K562 (cell line): Measurements from ENCODE around the gene NUP214. TPM values are rescaled to one million over a fixed set of nuclear protein-coding genes. Genes with fewer than 3 reads are reported as not detected.

Source experiments
- ATAC-seq: fragments of 200-7000 bp; cut with Tn5 transposase; 3 replicates; pipeline ENCODE4 v1.9.1; 2020; ENCODE audit warnings: moderate library complexity
- BruUV-seq: library from RNA; stranded (reverse); fragments of 400-500 nt; replicated peaks from 2 replicates; lab custom pipeline; 2021; lab: Mats Ljungman, UMichigan
- CTCF ChIA-PET: fragments of 300-600 bp; formaldehyde crosslinking; extraction: SDS; loops from one replicate; lab custom pipeline; 2021; ENCODE audit warnings: low intra/inter-chr PET ratio; lab: Yijun Ruan, JAX
- POLR2A ChIA-PET: fragments of 300-600, 350-650 bp; sonication (Branson Sonifier 250); formaldehyde crosslinking; extraction: SDS; loops from one replicate; lab custom pipeline; 2021; ENCODE audit warnings: antibody characterized with exemption, inconsistent platforms; lab: Yijun Ruan, JAX
- DNase-seq, 4 experiments: peaks; one replicate each; pipeline versions ENCODE4 v3.0.0 to v3.0.0-alpha.2; 2011 to 2018; ENCODE audit warnings: low spot score in 3 of 4, mixed read lengths in 3 of 4; ENCODE audit errors: extremely low read depth in 1 of 4
- FAIRE-seq: peaks from 2 replicates; lab custom pipeline; 2011; peaks lifted over from hg19 to GRCh38; lab: Jason Lieb, UNC
- H2AFZ ChIP-seq: 2 replicates; pipeline ENCODE4 v1.6.0; 2011; ENCODE audit warnings: low read depth, low read length, control low read depth, inconsistent platforms
- H3K27ac ChIP-seq: fragments of 200-600 bp; 3 replicates; pipeline ENCODE4 v1.8.0; 2011; ENCODE audit warnings: low read depth, mild to moderate bottlenecking, control low read depth, inconsistent platforms, low read length, moderate library complexity, mixed read lengths; ENCODE audit errors: extremely low read depth
- H3K27me3 ChIP-seq, 2 experiments: fragments of 300-600 bp in 1 of 2; 2 replicates in 1 of 2; 3 replicates in 1 of 2; pipeline versions ENCODE4 v1.6.0 to v1.8.0; 2011; ENCODE audit warnings: inconsistent platforms in 2 of 2, low read length in 2 of 2, mild to moderate bottlenecking in 1 of 2, mixed read lengths in 1 of 2, moderate library complexity in 1 of 2; ENCODE audit not compliant: control insufficient read depth in 2 of 2, insufficient read depth in 2 of 2
- H3K36me3 ChIP-seq: fragments of 300-600 bp; 3 replicates; pipeline ENCODE4 v1.8.0; 2011; ENCODE audit warnings: mild to moderate bottlenecking, low read length, inconsistent platforms; ENCODE audit not compliant: control insufficient read depth, insufficient read depth
- H3K4me1 ChIP-seq, 2 experiments: fragments of 200-600 bp in 1 of 2; replicated peaks in 1 of 2; 2 replicates in 1 of 2; 3 replicates in 1 of 2; pipeline versions ENCODE4 v1.5.1 to v1.8.0; 2011; ENCODE audit warnings: inconsistent platforms in 2 of 2, low read length in 2 of 2, mild to moderate bottlenecking in 1 of 2, mixed read lengths in 1 of 2, moderate library complexity in 1 of 2; ENCODE audit not compliant: control insufficient read depth in 2 of 2, insufficient read depth in 2 of 2
- H3K4me2 ChIP-seq: 2 replicates; pipeline ENCODE4 v1.6.1; 2011; ENCODE audit warnings: low read length, control low read depth, inconsistent platforms, mixed read lengths; ENCODE audit not compliant: insufficient read depth
- H3K4me3 ChIP-seq: fragments of 200-600 bp; sonication (generic), shearing (Covaris generic); 2 replicates; pipeline ENCODE4 v1.5.1; 2016; ENCODE audit warnings: control low read depth, inconsistent platforms
- H3K79me2 ChIP-seq: fragments of 200-600 bp; 3 replicates; pipeline ENCODE4 v1.8.0; 2011; ENCODE audit warnings: low read length, inconsistent platforms; ENCODE audit not compliant: control insufficient read depth, insufficient read depth
- H3K9ac ChIP-seq, 2 experiments: 2 replicates each; pipeline versions ENCODE4 v1.6.0 to v1.6.1; 2011; ENCODE audit warnings: low read depth in 2 of 2, low read length in 2 of 2, control low read depth in 1 of 2, inconsistent platforms in 1 of 2, mild to moderate bottlenecking in 1 of 2, mixed read lengths in 1 of 2; ENCODE audit not compliant: insufficient read depth in 1 of 2
- H3K9me1 ChIP-seq: one replicate; pipeline ENCODE4 v1.6.0; 2011; ENCODE audit warnings: inconsistent platforms, mild to moderate bottlenecking, low read length, moderate library complexity; ENCODE audit not compliant: control insufficient read depth, insufficient read depth
- H3K9me3 ChIP-seq: replicated peaks from 2 replicates; pipeline ENCODE4 v1.5.1; 2011; ENCODE audit warnings: low read depth, low read length, inconsistent platforms; ENCODE audit not compliant: control insufficient read depth, insufficient read depth
- H4K20me1 ChIP-seq: replicated peaks from 2 replicates; pipeline ENCODE4 v1.6.1; 2011; ENCODE audit warnings: low read length, inconsistent platforms, mixed read lengths; ENCODE audit not compliant: control insufficient read depth, insufficient read depth
- WGBS: fragments of 100-300 bp; shearing (Covaris generic); methylation state at CpG from one replicate; pipeline ENCODE4 v1.1.6; 2016; ENCODE audit warnings: low coverage, mixed read lengths; ENCODE audit not compliant: insufficient coverage; ENCODE audit errors: missing lambda C conversion rate; 5-methylcytosine and 5-hydroxymethylcytosine counted together
- in situ Hi-C: fragments of 300-500 bp; cut with MboI; formaldehyde crosslinking; loops from 4 replicates; pipeline ENCODE4 v1.15.0; 2018; ENCODE audit warnings: inconsistent platforms, mixed read lengths
- intact Hi-C: fragments of 100-400 bp; cut with micrococcal nuclease; formaldehyde crosslinking; loops from 2 replicates; pipeline ENCODE4 v1.14.2; 2022
- polyA plus RNA-seq, 8 experiments: library from polyadenylated mRNA; depleted of rRNA in 4 of 8; stranded (reverse) in 5 of 8; unstranded in 3 of 8; fragments of >200 nt; fragmentation: Nextera tagmentation in 2 of 8; fragmentation: Illumina TruSeq in 1 of 8; extraction: Ambion mirVana in 2 of 8; extraction: Trizol in 1 of 8; gene quantifications; 2 replicates each; pipeline versions ENCODE4 v1.2.1 to v1.2.3, GENCODE V29; 2011 to 2014; ENCODE audit warnings: inconsistent platforms in 1 of 8, missing spikeins in 1 of 8
- total RNA-seq, 7 experiments: library from RNA; depleted of rRNA in 6 of 7; stranded (reverse); fragments of >200 nt in 6 of 7; fragmentation: Illumina TruSeq in 2 of 7; extraction: Trizol in 2 of 7; gene quantifications; 2 replicates each; pipeline versions ENCODE4 v1.2.1 to v1.2.3, GENCODE V29; 2011 to 2021; ENCODE audit warnings: low replicate concordance in 1 of 7
- TF ChIP-seq, protein P1 (sequence below): sonication (generic); formaldehyde crosslinking; IDR thresholded peaks from 2 replicates; pipeline ENCODE4 v1.8.1; 2023; ENCODE audit warnings: mild to moderate bottlenecking, missing genetic modification reagents
- TF ChIP-seq, protein P2 (sequence below), 2 experiments: fragments of 450-650 bp in 1 of 2; sonication (generic) in 1 of 2; formaldehyde crosslinking in 1 of 2; IDR thresholded peaks; 2 replicates each; pipeline versions ENCODE4 v1.7.1 to v1.9.0; 2016 to 2022; ENCODE audit warnings: inconsistent platforms in 1 of 2, mild to moderate bottlenecking in 1 of 2, missing genetic modification reagents in 1 of 2

The NUP214 gene
- total and polyA plus RNA-seq, 9 of the 15 experiments (the other 6 are each of a cell fraction or from before 2014, with no cell fraction given), result 56.9 to 332 (median 97.1) TPM

DNA sequence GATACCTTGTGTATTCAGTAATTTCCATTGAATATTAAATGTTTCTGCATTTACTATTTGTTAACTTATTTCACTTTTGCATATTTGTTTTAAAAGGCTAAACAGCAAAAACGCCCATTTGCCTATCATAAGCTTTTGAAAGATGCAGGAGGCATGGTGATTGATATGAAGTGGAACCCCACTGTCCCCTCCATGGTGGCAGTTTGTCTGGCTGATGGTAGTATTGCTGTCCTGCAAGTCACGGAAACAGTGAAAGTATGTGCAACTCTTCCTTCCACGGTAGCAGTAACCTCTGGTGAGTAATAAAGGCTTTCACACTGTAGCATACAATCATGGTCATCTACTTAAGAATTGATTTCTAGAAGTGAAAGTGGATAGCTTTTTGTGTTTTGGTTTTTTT is 3.8 kb downstream of the NUP214 start:
- 67% methylated on average over 3 of the region's 3 CpGs for WGBS
- DNase-seq, result peak in 1 of 4 experiments; percentile 59

More for the DNA sequence above, 3.8 kb downstream of the NUP214 start:
- no TSS peak for BruUV-seq
- CTCF ChIA-PET, result no interaction called here
- FAIRE-seq (no peak), ATAC-seq (no peak)
- intact Hi-C loops (loop anchor here (10.0 kb wide), 1 partner anchor 206 kb away; no protein-coding TSS in a partner anchor), in situ Hi-C loops (no loop called here)
- no peak overlapping the region for H3K9ac ChIP-seq
- TF ChIP-seq, protein P1, sequence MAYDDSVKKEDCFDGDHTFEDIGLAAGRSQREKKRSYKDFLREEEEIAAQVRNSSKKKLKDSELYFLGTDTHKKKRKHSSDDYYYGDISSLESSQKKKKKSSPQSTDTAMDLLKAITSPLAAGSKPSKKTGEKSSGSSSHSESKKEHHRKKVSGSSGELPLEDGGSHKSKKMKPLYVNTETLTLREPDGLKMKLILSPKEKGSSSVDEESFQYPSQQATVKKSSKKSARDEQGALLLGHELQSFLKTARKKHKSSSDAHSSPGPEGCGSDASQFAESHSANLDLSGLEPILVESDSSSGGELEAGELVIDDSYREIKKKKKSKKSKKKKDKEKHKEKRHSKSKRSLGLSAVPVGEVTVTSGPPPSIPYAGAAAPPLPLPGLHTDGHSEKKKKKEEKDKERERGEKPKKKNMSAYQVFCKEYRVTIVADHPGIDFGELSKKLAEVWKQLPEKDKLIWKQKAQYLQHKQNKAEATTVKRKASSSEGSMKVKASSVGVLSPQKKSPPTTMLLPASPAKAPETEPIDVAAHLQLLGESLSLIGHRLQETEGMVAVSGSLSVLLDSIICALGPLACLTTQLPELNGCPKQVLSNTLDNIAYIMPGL (CRISPR knock-in tag), result peak; percentile 68; the same call in 1 of the 2 replicates
- TF ChIP-seq, protein P2, sequence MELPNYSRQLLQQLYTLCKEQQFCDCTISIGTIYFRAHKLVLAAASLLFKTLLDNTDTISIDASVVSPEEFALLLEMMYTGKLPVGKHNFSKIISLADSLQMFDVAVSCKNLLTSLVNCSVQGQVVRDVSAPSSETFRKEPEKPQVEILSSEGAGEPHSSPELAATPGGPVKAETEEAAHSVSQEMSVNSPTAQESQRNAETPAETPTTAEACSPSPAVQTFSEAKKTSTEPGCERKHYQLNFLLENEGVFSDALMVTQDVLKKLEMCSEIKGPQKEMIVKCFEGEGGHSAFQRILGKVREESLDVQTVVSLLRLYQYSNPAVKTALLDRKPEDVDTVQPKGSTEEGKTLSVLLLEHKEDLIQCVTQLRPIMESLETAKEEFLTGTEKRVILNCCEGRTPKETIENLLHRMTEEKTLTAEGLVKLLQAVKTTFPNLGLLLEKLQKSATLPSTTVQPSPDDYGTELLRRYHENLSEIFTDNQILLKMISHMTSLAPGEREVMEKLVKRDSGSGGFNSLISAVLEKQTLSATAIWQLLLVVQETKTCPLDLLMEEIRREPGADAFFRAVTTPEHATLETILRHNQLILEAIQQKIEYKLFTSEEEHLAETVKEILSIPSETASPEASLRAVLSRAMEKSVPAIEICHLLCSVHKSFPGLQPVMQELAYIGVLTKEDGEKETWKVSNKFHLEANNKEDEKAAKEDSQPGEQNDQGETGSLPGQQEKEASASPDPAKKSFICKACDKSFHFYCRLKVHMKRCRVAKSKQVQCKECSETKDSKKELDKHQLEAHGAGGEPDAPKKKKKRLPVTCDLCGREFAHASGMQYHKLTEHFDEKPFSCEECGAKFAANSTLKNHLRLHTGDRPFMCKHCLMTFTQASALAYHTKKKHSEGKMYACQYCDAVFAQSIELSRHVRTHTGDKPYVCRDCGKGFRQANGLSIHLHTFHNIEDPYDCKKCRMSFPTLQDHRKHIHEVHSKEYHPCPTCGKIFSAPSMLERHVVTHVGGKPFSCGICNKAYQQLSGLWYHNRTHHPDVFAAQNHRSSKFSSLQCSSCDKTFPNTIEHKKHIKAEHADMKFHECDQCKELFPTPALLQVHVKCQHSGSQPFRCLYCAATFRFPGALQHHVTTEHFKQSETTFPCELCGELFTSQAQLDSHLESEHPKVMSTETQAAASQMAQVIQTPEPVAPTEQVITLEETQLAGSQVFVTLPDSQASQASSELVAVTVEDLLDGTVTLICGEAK (IDR thresholded peaks at IDR 0.05), result no peak
- TF ChIP-seq, protein P2 (CRISPR knock-in tag; IDR thresholded peaks at IDR 0.05), result no peak
- peaks cover 11 to 20% of the 10 kb centered on the region in 2 experiments for H3K4me1 ChIP-seq
- peaks cover 13% of the 10 kb centered on the region for H4K20me1 ChIP-seq
- H3K27ac ChIP-seq, result no peak overlapping the region
- H3K79me2 ChIP-seq, result peaks cover 50% of the 10 kb centered on the region
- peaks cover 5% of the 10 kb centered on the region for H3K9me1 ChIP-seq
- H2AFZ ChIP-seq, result no peak overlapping the region
- peaks cover 83% of the 10 kb centered on the region for H3K36me3 ChIP-seq
- no peaks in the 10 kb centered on the region for H3K9me3 ChIP-seq
- POLR2A ChIA-PET, result interaction anchor here (0.6 to 75.1 kb wide), 5 partner anchors 19 to 145 kb away, joined by 5 to 3336 read pairs (median 9); partner anchors contain the start of gene AIF1L
- H3K4me3 ChIP-seq, result no peak overlapping the region
- H3K4me2 ChIP-seq, result no peak overlapping the region
- no peaks in the 10 kb centered on the region for H3K27me3 ChIP-seq
